Neuronal stem cell (in vitro differentiated cells): Measurements from ENCODE around the gene PPIB.

Source experiments
- DNase-seq: peaks from one replicate; pipeline ENCODE4 v3.0.0-alpha.2; 2013; ENCODE audit warnings: low spot score
- H2AFZ ChIP-seq: one replicate; pipeline ENCODE4 v1.6.1; 2013; ENCODE audit warnings: mild to moderate bottlenecking, low read length, inconsistent platforms
- H2AK5ac ChIP-seq: 2 replicates; pipeline ENCODE4 v1.6.1; 2013; ENCODE audit warnings: low read depth, mild to moderate bottlenecking, inconsistent platforms, low read length, moderate library complexity, mixed read lengths
- H2BK120ac ChIP-seq: 2 replicates; pipeline ENCODE4 v1.6.1; 2013; ENCODE audit warnings: low read depth, mild to moderate bottlenecking, inconsistent platforms, low read length, moderate library complexity, mixed read lengths
- H2BK12ac ChIP-seq: one replicate; pipeline ENCODE4 v1.6.1; 2013; ENCODE audit warnings: low read length, inconsistent platforms
- H2BK15ac ChIP-seq: 2 replicates; pipeline ENCODE4 v1.6.1; 2013; ENCODE audit warnings: mild to moderate bottlenecking, low read length, inconsistent platforms, mixed read lengths
- H2BK5ac ChIP-seq: one replicate; pipeline ENCODE4 v1.6.1; 2013; ENCODE audit warnings: inconsistent platforms, mild to moderate bottlenecking, low read length, moderate library complexity
- H3K14ac ChIP-seq: one replicate; pipeline ENCODE4 v1.6.1; 2013; ENCODE audit warnings: low read length, inconsistent platforms
- H3K18ac ChIP-seq: 2 replicates; pipeline ENCODE4 v1.6.1; 2013; ENCODE audit warnings: low read length, inconsistent platforms
- H3K23ac ChIP-seq: 2 replicates; pipeline ENCODE4 v1.6.1; 2013; ENCODE audit warnings: low read depth, mild to moderate bottlenecking, mixed read lengths, low read length, inconsistent platforms; ENCODE audit not compliant: poor library complexity
- H3K27ac ChIP-seq: replicated peaks from 3 replicates; pipeline ENCODE4 v1.5.1; 2013; ENCODE audit warnings: low read length, inconsistent platforms
- H3K27me3 ChIP-seq, 3 experiments: 2 replicates each; pipeline ENCODE4 v1.6.1; 2013; ENCODE audit warnings: low read length in 3 of 3, mild to moderate bottlenecking in 2 of 3, inconsistent platforms in 1 of 3, low read depth in 1 of 3, mixed read lengths in 1 of 3, moderate library complexity in 1 of 3; ENCODE audit not compliant: control insufficient read depth in 3 of 3, insufficient read depth in 3 of 3
- H3K36me3 ChIP-seq, 2 donors: replicated peaks in 1 of 2; 2 replicates each; pipeline ENCODE4 v1.6.1; 2013; ENCODE audit warnings: low read length in 2 of 2; ENCODE audit not compliant: control insufficient read depth in 2 of 2, insufficient read depth in 2 of 2
- H3K4ac ChIP-seq: 2 replicates; pipeline ENCODE4 v1.6.1; 2013; ENCODE audit warnings: inconsistent platforms, mild to moderate bottlenecking, low read length, moderate library complexity
- H3K4me1 ChIP-seq, 2 donors: 1 replicate in 1 of 2; 2 replicates in 1 of 2; pipeline ENCODE4 v1.6.1; 2013; ENCODE audit warnings: low read length in 2 of 2, low read depth in 1 of 2; ENCODE audit not compliant: control insufficient read depth in 2 of 2, insufficient read depth in 1 of 2
- H3K4me2 ChIP-seq: one replicate; pipeline ENCODE4 v1.6.1; 2013; ENCODE audit warnings: mild to moderate bottlenecking, low read length, inconsistent platforms; ENCODE audit not compliant: insufficient read depth, poor library complexity, severe bottlenecking
- H3K4me3 ChIP-seq, 2 donors: 2 replicates each; pipeline ENCODE4 v1.5.1; 2013; ENCODE audit warnings: low read length in 2 of 2, mild to moderate bottlenecking in 2 of 2, inconsistent platforms in 1 of 2, moderate library complexity in 1 of 2
- H3K79me1 ChIP-seq: one replicate; pipeline ENCODE4 v1.6.1; 2013; ENCODE audit warnings: low read depth, mild to moderate bottlenecking, inconsistent platforms, low read length, moderate library complexity
- H3K9ac ChIP-seq: one replicate; pipeline ENCODE4 v1.6.1; 2013; ENCODE audit warnings: mild to moderate bottlenecking, low read depth, low read length, inconsistent platforms; ENCODE audit not compliant: poor library complexity
- H3K9me3 ChIP-seq, 2 donors: replicated peaks in 1 of 2; 2 replicates each; pipeline versions ENCODE3 to v1.6.1; 2013; ENCODE audit warnings: low read length in 2 of 2, mild to moderate bottlenecking in 2 of 2, inconsistent platforms in 1 of 2, low read depth in 1 of 2, mixed read lengths in 1 of 2, moderate library complexity in 1 of 2; ENCODE audit not compliant: control insufficient read depth in 2 of 2, insufficient read depth in 1 of 2
- H4K8ac ChIP-seq: one replicate; pipeline ENCODE4 v1.6.1; 2013; ENCODE audit warnings: low read depth, mild to moderate bottlenecking, inconsistent platforms, low read length, moderate library complexity
- H4K91ac ChIP-seq: one replicate; pipeline ENCODE4 v1.6.1; 2013; ENCODE audit warnings: low read length, low read depth, mild to moderate bottlenecking, inconsistent platforms; ENCODE audit not compliant: poor library complexity
- WGBS, 2 donors: extraction: QIAGEN DNeasy Blood & Tissue Kit; methylation state at CpG; one replicate each; pipeline ENCODE4 v1.1.7; 2013; ENCODE audit warnings: missing lambda C conversion rate in 2 of 2, mixed read lengths in 1 of 2; ENCODE audit not compliant: insufficient read length in 2 of 2, insufficient replicate concordance in 1 of 2; ENCODE audit errors: extremely low coverage in 2 of 2; 5-methylcytosine and 5-hydroxymethylcytosine counted together

Gene PPIB

DNA sequence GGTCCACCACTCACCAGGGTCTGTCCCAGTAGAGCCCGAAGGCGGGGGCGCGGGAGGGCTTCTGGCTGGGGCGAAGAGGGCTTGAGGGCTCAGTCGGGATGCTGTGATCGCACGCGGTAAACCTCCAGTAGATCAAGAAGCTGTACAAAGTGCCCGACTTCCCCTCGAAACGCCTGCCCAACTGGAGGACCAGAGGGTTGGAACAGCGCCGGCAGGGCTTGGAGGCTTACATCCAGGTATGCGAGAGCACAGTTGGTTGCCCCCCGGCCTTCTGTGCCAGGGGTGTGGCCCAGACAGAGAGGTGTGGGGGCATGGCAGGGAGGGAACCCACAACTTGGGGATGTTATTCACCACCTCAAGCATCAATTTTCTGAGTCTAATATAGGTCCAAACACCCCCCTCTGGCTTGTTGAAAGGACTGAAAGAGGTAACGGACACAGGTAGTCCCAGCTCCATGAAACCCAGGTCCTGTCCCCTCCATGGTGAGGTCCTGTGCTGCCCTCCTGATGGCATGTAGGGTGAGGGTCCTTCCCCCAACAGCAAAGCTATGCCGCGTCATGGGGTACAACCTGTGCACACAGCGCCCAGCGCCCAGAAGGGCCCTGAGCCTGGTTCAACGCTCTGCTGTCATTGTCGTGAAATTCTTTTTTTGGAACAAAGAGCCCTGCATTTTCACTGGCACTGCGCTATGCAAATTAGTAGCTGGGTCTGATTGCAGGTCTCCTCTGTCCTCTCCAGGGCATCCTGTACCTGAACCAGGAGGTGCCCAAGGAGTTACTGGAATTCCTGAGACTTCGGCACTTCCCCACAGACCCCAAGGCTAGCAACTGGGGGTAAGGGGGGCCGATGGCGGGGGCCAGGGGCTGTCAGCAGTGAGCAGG, 10.1 kb downstream of the PPIB start:
- Histone ChIP-seq H4K91ac (no peak overlapping the region), H3K14ac (peak overlapping the region; percentile 91), H2BK5ac (no peak overlapping the region), H2AK5ac (peak overlapping the region; percentile 73), H3K27ac (no peak overlapping the region), H3K36me3 (peaks cover 26 to 36% of the 10 kb centered on the region in 2 donors), H3K18ac (peak overlapping the region; percentile 93), H3K4me2 (peak overlapping the region; percentile 94), H3K4me1 (peaks cover 4 to 14% of the 10 kb centered on the region in 2 donors), H3K9me3 (peaks cover 0 to 2% of the 10 kb centered on the region in 2 donors), H2BK12ac (no peak overlapping the region), H3K4ac (no peak overlapping the region), H3K23ac (peak overlapping the region; percentile 68), H3K4me3 (peak overlapping the region; percentile 52 to 89), H2BK120ac (no peak overlapping the region), H3K79me1 (no peaks in the 10 kb centered on the region), H2AFZ (peak overlapping the region; percentile 99), H4K8ac (no peak overlapping the region), H2BK15ac (peak overlapping the region; percentile 95), H3K27me3 (peaks cover 11 to 18% (median 14%) of the 10 kb centered on the region in 3 experiments), H3K9ac (peak overlapping the region; percentile 89)
- DNase-seq = no peak
- no CpG with 5 or more reads among the region's 27 CpGs for WGBS, 2 donors

GRCh38 chr15:64151727-64152506, 10.9 kb downstream of the PPIB start, which contains the start of gene SNX22:
Gene SNX22, plus strand, starts transcription at chr15:64151731. Its CDS starts 45 bp downstream, at chr15:64151776.
- peak within 1 kb of the TSS; percentile 89 for H3K9ac ChIP-seq
- DNase-seq = peak; percentile 26

DNA sequence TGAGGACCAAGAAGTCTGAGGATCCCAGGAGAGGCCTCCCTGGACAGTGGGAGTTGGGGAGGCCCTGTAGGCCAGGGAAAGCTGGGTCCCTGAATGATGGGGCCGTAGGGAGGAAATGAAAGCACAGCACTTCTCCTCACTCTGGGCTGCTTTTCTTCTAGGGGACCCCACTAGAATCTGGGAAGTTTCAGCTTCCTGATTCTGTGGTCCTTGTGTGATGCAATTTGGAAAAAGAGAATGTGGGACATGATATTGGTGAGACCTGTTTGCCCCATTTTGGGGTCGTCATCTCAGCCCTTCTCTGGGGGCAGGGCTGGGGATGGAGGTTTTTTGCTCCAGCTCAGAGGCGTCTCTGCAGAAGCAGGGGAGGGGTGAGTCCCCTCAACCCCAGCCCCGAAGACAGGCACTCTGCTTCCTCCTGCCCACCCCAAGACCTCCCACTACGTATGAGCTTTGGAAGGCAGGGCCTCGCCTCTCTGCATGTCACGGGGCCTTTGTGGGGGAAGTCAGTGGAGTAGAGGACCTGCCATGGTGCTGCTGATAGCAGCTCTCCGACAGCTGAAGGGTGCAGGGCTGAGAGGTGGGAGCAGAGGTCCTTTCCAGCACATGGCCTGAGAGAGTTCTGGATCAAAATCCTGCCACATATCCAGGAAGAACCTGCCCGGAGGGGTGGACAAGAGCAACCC, 12.8 kb downstream of the PPIB start:
- H3K4me3 ChIP-seq = no peak overlapping the region
- DNase-seq = no peak

More at GRCh38 chr15:64151727-64152506, 10.9 kb downstream of the PPIB start, which contains the start of gene SNX22:
- Histone ChIP-seq H4K91ac (no peak within 1 kb of the TSS), H2BK120ac (no peak within 1 kb of the TSS), H3K27me3 (peaks cover 11 to 18% (median 14%) of the 10 kb centered on the region in 3 experiments), H3K14ac (peak within 1 kb of the TSS; percentile 91), H3K23ac (peak within 1 kb of the TSS; percentile 68), H3K4ac (no peak within 1 kb of the TSS), H3K79me1 (no peaks in the 10 kb centered on the region), H3K27ac (no peak within 1 kb of the TSS), H2BK5ac (no peak within 1 kb of the TSS), H3K4me1 (peaks cover 4 to 16% of the 10 kb centered on the region in 2 donors), H2AFZ (peak within 1 kb of the TSS; percentile 99), H4K8ac (no peak within 1 kb of the TSS), H3K18ac (peak within 1 kb of the TSS; percentile 93), H3K36me3 (peaks cover 18 to 28% of the 10 kb centered on the region in 2 donors), H3K4me3 (peak within 1 kb of the TSS; percentile 52 to 89), H3K9me3 (peaks cover 0 to 2% of the 10 kb centered on the region in 2 donors), H2BK12ac (peak within 1 kb of the TSS; percentile 32), H2BK15ac (peak within 1 kb of the TSS; percentile 95), H3K4me2 (peak within 1 kb of the TSS; percentile 94), H2AK5ac (no peak within 1 kb of the TSS)
- no CpG with 5 or more reads among the region's 83 CpGs for WGBS, 2 donors

More for the DNA sequence above, 12.8 kb downstream of the PPIB start:
- Histone ChIP-seq H3K27ac (no peak overlapping the region), H2BK15ac (no peak overlapping the region), H3K23ac (no peak overlapping the region), H2AFZ (no peak overlapping the region), H3K36me3 (peaks cover 9 to 18% of the 10 kb centered on the region in 2 donors), H3K79me1 (no peaks in the 10 kb centered on the region), H3K14ac (no peak overlapping the region), H3K18ac (no peak overlapping the region), H3K9ac (no peak overlapping the region), H4K91ac (no peak overlapping the region), H3K9me3 (peaks cover 0 to 2% of the 10 kb centered on the region in 2 donors), H3K4ac (no peak overlapping the region), H4K8ac (no peak overlapping the region), H3K4me1 (peaks cover 4 to 19% of the 10 kb centered on the region in 2 donors), H2BK12ac (no peak overlapping the region), H2BK5ac (no peak overlapping the region), H3K27me3 (peaks cover 11 to 18% (median 14%) of the 10 kb centered on the region in 3 experiments), H2BK120ac (no peak overlapping the region), H3K4me2 (no peak overlapping the region), H2AK5ac (peak overlapping the region; percentile 7)
- no CpG with 5 or more reads among the region's 9 CpGs for WGBS, 2 donors
